OCI-LY1 (cell line): Measurements from ENCODE around the gene MAP3K20.

Experiments used
- EZH2 ChIP-seq: fragments of 200-600 bp; sonication (generic), shearing (Covaris generic); IDR thresholded peaks from 2 replicates; pipeline ENCODE4 v1.8.0; 2017; ENCODE audit warnings: borderline replicate concordance, mixed run types, mild to moderate bottlenecking, antibody characterized with exemption, low read length, moderate library complexity, mixed read lengths
- TF ChIP-seq, protein P1 (sequence below): fragments of 200-600 bp; sonication (generic), shearing (Covaris generic); IDR thresholded peaks from 2 replicates; pipeline ENCODE4 v1.5.1; 2017; ENCODE audit warnings: mild to moderate bottlenecking, antibody characterized with exemption, low read length, moderate library complexity, mixed read lengths

DNA sequence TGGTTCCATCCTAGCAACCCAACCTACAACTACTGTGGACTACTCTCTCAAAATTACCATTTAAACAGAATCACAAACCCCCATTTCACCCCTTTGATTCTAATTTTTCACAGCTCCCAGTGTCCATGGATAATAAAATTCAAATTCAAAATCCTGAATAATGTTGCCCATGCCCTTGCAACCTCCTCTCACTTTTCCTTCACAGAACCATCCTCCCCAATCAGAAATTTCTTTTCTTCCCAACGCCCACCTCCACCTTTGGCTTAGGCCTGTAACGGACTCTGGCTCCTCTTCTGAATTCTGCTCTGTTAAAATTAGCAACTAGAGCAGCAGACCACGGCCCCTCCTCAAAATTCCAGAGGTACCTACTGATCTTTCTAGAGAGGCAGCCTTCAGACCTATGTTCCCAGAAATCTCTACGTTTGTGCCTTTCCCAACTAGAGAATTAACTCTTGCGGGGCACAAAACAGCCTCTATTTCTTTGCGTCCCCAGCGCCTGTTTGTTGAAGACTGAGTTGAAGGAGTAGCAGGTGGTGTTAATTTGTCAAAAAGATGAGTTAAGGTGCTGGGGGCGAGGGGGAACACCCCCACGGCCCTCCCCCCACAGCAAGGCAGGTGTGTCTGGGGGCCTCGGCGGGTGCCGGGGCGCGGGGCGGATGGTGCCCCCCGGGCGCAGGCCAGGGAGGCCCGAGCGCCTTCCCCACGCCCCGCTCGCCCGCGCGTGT is 428 bp upstream of the MAP3K20 start:
- TF ChIP-seq, protein P1, sequence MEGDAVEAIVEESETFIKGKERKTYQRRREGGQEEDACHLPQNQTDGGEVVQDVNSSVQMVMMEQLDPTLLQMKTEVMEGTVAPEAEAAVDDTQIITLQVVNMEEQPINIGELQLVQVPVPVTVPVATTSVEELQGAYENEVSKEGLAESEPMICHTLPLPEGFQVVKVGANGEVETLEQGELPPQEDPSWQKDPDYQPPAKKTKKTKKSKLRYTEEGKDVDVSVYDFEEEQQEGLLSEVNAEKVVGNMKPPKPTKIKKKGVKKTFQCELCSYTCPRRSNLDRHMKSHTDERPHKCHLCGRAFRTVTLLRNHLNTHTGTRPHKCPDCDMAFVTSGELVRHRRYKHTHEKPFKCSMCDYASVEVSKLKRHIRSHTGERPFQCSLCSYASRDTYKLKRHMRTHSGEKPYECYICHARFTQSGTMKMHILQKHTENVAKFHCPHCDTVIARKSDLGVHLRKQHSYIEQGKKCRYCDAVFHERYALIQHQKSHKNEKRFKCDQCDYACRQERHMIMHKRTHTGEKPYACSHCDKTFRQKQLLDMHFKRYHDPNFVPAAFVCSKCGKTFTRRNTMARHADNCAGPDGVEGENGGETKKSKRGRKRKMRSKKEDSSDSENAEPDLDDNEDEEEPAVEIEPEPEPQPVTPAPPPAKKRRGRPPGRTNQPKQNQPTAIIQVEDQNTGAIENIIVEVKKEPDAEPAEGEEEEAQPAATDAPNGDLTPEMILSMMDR = 0 out of 2 replicates have a peak, but pooled peaks have one; percentile 12
- TF ChIP-seq EZH2 = no peak
